Endothelial cell of umbilical vein (primary cell): ENCODE data around the gene MAP3K1. TPM values are rescaled to one million over a fixed set of nuclear protein-coding genes. Genes with fewer than 3 reads are reported as not detected.

Experiments used
- BruUV-seq: library from RNA; stranded (reverse); fragments of 400-500 nt; replicated peaks from 2 replicates; lab custom pipeline; 2021; lab: Mats Ljungman, UMichigan
- CTCF ChIA-PET: fragments of 300-600, 350-600 bp; sonication (Branson Sonifier 250); formaldehyde crosslinking; loops from one replicate; lab custom pipeline; 2021; ENCODE audit warnings: antibody characterized with exemption, inconsistent platforms; lab: Charles Lee
- POLR2A ChIA-PET: fragments of 300-600, 350-600 bp; sonication (Branson Sonifier 250); formaldehyde crosslinking; loops from one replicate; lab custom pipeline; 2021; ENCODE audit warnings: antibody characterized with exemption, inconsistent platforms; lab: Charles Lee
- DNase-seq: peaks from one replicate; pipeline ENCODE4 v3.0.0-alpha.2; 2011; ENCODE audit warnings: low read depth, low spot score
- FAIRE-seq: peaks from 2 replicates; lab custom pipeline; 2011; peaks lifted over from hg19 to GRCh38; lab: Jason Lieb, UNC
- H2AFZ ChIP-seq: 2 replicates; pipeline ENCODE4 v1.6.0; 2012; ENCODE audit warnings: low read depth, low read length, control low read depth, inconsistent platforms
- H3K27ac ChIP-seq: 2 replicates; pipeline ENCODE4 v1.5.1; 2011; ENCODE audit warnings: low read depth, mild to moderate bottlenecking, control low read depth, low read length, moderate library complexity; ENCODE audit not compliant: insufficient read depth
- H3K27me3 ChIP-seq, 2 experiments: 2 replicates each; pipeline versions ENCODE4 v1.6.0 to v1.6.1; 2011; ENCODE audit warnings: low read length in 2 of 2, mixed read lengths in 1 of 2; ENCODE audit not compliant: control insufficient read depth in 2 of 2, insufficient read depth in 2 of 2
- H3K36me3 ChIP-seq, 2 experiments: 2 replicates in 1 of 2; 3 replicates in 1 of 2; pipeline ENCODE4 v1.5.1; 2011; ENCODE audit warnings: low read length in 2 of 2, mild to moderate bottlenecking in 1 of 2, moderate library complexity in 1 of 2; ENCODE audit not compliant: control insufficient read depth in 2 of 2, insufficient read depth in 2 of 2; ENCODE audit errors: extremely low read depth in 1 of 2
- H3K4me1 ChIP-seq: 3 replicates; pipeline ENCODE4 v1.5.1; 2011; ENCODE audit warnings: mild to moderate bottlenecking, low read length; ENCODE audit not compliant: control insufficient read depth, insufficient read depth; ENCODE audit errors: extremely low read depth
- H3K4me2 ChIP-seq: 2 replicates; pipeline ENCODE4 v1.6.1; 2011; ENCODE audit warnings: low read length, control low read depth, mixed read lengths; ENCODE audit not compliant: insufficient read depth
- H3K4me3 ChIP-seq, 3 experiments: fragments of 200-600 bp in 1 of 3; sonication (generic), shearing (Covaris generic) in 1 of 3; replicated peaks in 1 of 3; 2 replicates each; pipeline ENCODE4 v1.5.1; 2011 to 2016; ENCODE audit warnings: control low read depth in 3 of 3, low read length in 3 of 3, mild to moderate bottlenecking in 2 of 3, inconsistent platforms in 1 of 3, low read depth in 1 of 3, moderate library complexity in 1 of 3; ENCODE audit not compliant: insufficient read depth in 1 of 3
- H3K79me2 ChIP-seq: 2 replicates; pipeline ENCODE4 v1.6.0; 2012; ENCODE audit warnings: low read length, inconsistent platforms; ENCODE audit not compliant: control insufficient read depth, insufficient read depth
- H3K9ac ChIP-seq: replicated peaks from 2 replicates; pipeline ENCODE3; 2011; ENCODE audit warnings: low read length, control low read depth; ENCODE audit not compliant: insufficient read depth; ENCODE audit errors: extremely low read depth
- H3K9me1 ChIP-seq: replicated peaks from 3 replicates; pipeline ENCODE4 v1.6.0; 2011; ENCODE audit warnings: mild to moderate bottlenecking, low read length; ENCODE audit not compliant: control insufficient read depth, insufficient read depth; ENCODE audit errors: extremely low read depth
- H3K9me3 ChIP-seq: replicated peaks from 2 replicates; pipeline ENCODE4 v1.5.1; 2012; ENCODE audit warnings: low read length, inconsistent platforms; ENCODE audit not compliant: control insufficient read depth, insufficient read depth
- H4K20me1 ChIP-seq: replicated peaks from 2 replicates; pipeline ENCODE3; 2011; ENCODE audit warnings: mild to moderate bottlenecking, low read length; ENCODE audit not compliant: control insufficient read depth, insufficient read depth; ENCODE audit errors: extremely low read depth
- CTCF ChIP-seq, 2 donors: IDR thresholded peaks; 1 replicate in 1 of 2; 2 replicates in 1 of 2; pipeline ENCODE4 v1.5.1; 2011; ENCODE audit warnings: low read length in 2 of 2, mild to moderate bottlenecking in 2 of 2, moderate library complexity in 2 of 2, control low read depth in 1 of 2, inconsistent platforms in 1 of 2, low read depth in 1 of 2; ENCODE audit not compliant: insufficient read depth in 1 of 2; ENCODE audit errors: extremely low read depth in 1 of 2
- EZH2 ChIP-seq: IDR thresholded peaks from 2 replicates; pipeline ENCODE4 v1.6.1; 2012; ENCODE audit warnings: borderline replicate concordance, low read depth, mild to moderate bottlenecking, moderate library complexity, low read length, inconsistent platforms; ENCODE audit not compliant: severe bottlenecking
- FOS ChIP-seq: IDR thresholded peaks from 2 replicates; pipeline ENCODE4 v1.6.1; 2011; ENCODE audit warnings: mild to moderate bottlenecking, low read length, moderate library complexity, borderline replicate concordance; ENCODE audit not compliant: insufficient read depth
- GATA2 ChIP-seq: IDR thresholded peaks from 2 replicates; pipeline ENCODE4 v1.7.0; 2011; ENCODE audit warnings: low read depth, mild to moderate bottlenecking, moderate library complexity, mixed read lengths, low read length; ENCODE audit not compliant: insufficient read length, insufficient read depth
- JUN ChIP-seq: IDR thresholded peaks from 2 replicates; pipeline ENCODE4 v1.6.1; 2011; ENCODE audit warnings: borderline replicate concordance, low read depth; ENCODE audit not compliant: insufficient read length, insufficient read depth
- MAX ChIP-seq: IDR thresholded peaks from 2 replicates; pipeline ENCODE4 v1.6.1; 2011; ENCODE audit not compliant: insufficient read depth, insufficient read length
- MYC ChIP-seq: IDR thresholded peaks from one replicate; pipeline ENCODE4 v1.6.1; 2011; ENCODE audit warnings: mild to moderate bottlenecking, low read depth, low read length
- POLR2A ChIP-seq: IDR thresholded peaks from 2 replicates; pipeline ENCODE4 v1.6.1; 2012; ENCODE audit warnings: low read depth, mild to moderate bottlenecking, control low read depth, low read length
- POLR2AphosphoS5 ChIP-seq: IDR thresholded peaks from 2 replicates; pipeline ENCODE4 v1.6.1; 2012; ENCODE audit warnings: low read depth, mild to moderate bottlenecking, control low read depth, low read length, moderate library complexity; ENCODE audit not compliant: insufficient read depth
- dilution Hi-C: fragments of 300-500 bp; cut with MboI; formaldehyde crosslinking; loops from one replicate; pipeline ENCODE4 v1.15.0; 2019; ENCODE audit warnings: low sequenced_read_pairs; ENCODE audit not compliant: extremely low pct_ligation_motif_present
- intact Hi-C: fragments of 100-400 bp; cut with micrococcal nuclease; formaldehyde crosslinking; loops from one replicate; pipeline ENCODE4 v1.10.0; 2022
- polyA plus RNA-seq, 4 experiments: library from polyadenylated mRNA; depleted of rRNA in 3 of 4; stranded (reverse) in 3 of 4; unstranded in 1 of 4; fragments of >200 nt; gene quantifications; 2 replicates each; pipeline versions ENCODE4 v1.2.1 to v1.2.3, GENCODE V29; 2011 to 2012; ENCODE audit warnings: missing spikeins in 1 of 4
- total RNA-seq: library from RNA; stranded (reverse); gene quantifications from 2 replicates; pipeline ENCODE4 v1.2.3, GENCODE V29; 2021

Gene MAP3K1
- total and polyA plus RNA-seq, 2 donors (not counting 3 experiments of a cell fraction or from before 2014, with no cell fraction given): 5.7 to 14.4 TPM

- intact Hi-C loops (loop anchor here (2.0 to 5.0 kb wide), 5 partner anchors 356 to 1589 kb away; partner anchors contain the start of genes GPBP1 and MCIDAS), dilution Hi-C loops (no loop called here)
- Histone ChIP-seq H3K27me3 (peaks cover 0 to 3% of the 10 kb centered on the region in 2 experiments), H2AFZ (peak overlapping the region; percentile 76), H3K36me3 (no peaks in the 10 kb centered on the region), H3K9ac (peak overlapping the region; percentile 92), H3K9me1 (no peaks in the 10 kb centered on the region), H3K4me1 (peaks cover 19% of the 10 kb centered on the region), H3K79me2 (peaks cover 44% of the 10 kb centered on the region), H3K9me3 (no peaks in the 10 kb centered on the region), H4K20me1 (no peaks in the 10 kb centered on the region), H3K4me3 (peak overlapping the region; percentile 83 to 94 (median 85)), H3K4me2 (peak overlapping the region; percentile 98), H3K27ac (peak overlapping the region; percentile 47)
- POLR2A ChIA-PET: no interaction called here
- no TSS peak for BruUV-seq
- TF ChIP-seq POLR2AphosphoS5 (peak; percentile 20), MAX (no peak)
- DNase-seq (peak; percentile 70), FAIRE-seq (peak; percentile 26)
- CTCF ChIA-PET: no interaction called here
Observed at GRCh38 chr5:56816546-56817081, 1.3 kb downstream of the MAP3K1 start.

- POLR2A ChIA-PET: no interaction called here
- H3K27ac ChIP-seq: peak overlapping the region; percentile 47
- peak; percentile 15 for FAIRE-seq
- H4K20me1 ChIP-seq: no peaks in the 10 kb centered on the region
- peaks cover 19% of the 10 kb centered on the region for H3K4me1 ChIP-seq
- DNase-seq: peak; percentile 56
- H3K4me2 ChIP-seq: peak overlapping the region; percentile 98
- intact Hi-C loops (loop anchor here (2.0 to 5.0 kb wide), 7 partner anchors 91 to 1590 kb away; partner anchors contain the start of genes GPBP1, MCIDAS and SETD9), dilution Hi-C loops (no loop called here)
- H3K9me1 ChIP-seq: no peaks in the 10 kb centered on the region
- TF ChIP-seq MYC: no peak
- TF ChIP-seq POLR2AphosphoS5: no peak
- no peak for TF ChIP-seq GATA2
- TF ChIP-seq MAX: no peak
- TF ChIP-seq CTCF (IDR thresholded peaks at IDR 0.05; ENCODE audit: extremely low read depth in 1 of 2, insufficient read depth in 1 of 2, low read depth in 1 of 2, low read length in 2 of 2): no peak
- TF ChIP-seq JUN: no peak
- no peak for TF ChIP-seq EZH2
- no peak for TF ChIP-seq POLR2A
- TF ChIP-seq FOS: no peak
- H3K79me2 ChIP-seq: peaks cover 50% of the 10 kb centered on the region
- no peaks in the 10 kb centered on the region for H3K36me3 ChIP-seq
- TSS peak; percentile 28 for BruUV-seq
- peak overlapping the region; percentile 83 to 94 (median 85) for H3K4me3 ChIP-seq
- peak overlapping the region; percentile 92 for H3K9ac ChIP-seq
- peaks cover 0 to 3% of the 10 kb centered on the region in 2 experiments for H3K27me3 ChIP-seq
- no peaks in the 10 kb centered on the region for H3K9me3 ChIP-seq
- no peak overlapping the region for H2AFZ ChIP-seq
- CTCF ChIA-PET: interaction anchor here (0.6 to 3.8 kb wide), 2 partner anchors 20 to 1660 kb away, joined by 4 to 58 read pairs; no protein-coding TSS in a partner anchor
Observed at GRCh38 chr5:56817263-56818014, 2.1 kb downstream of the MAP3K1 start.
